Esophagus squamous epithelium (tissue), 4 donors: ENCODE data around the gene NAPSA.

ENCODE experiments used
- POLR2A ChIP-seq, 4 donors: fragments of 450-650 bp; IDR thresholded peaks; one replicate each; pipeline ENCODE4 v1.6.1; 2017; ENCODE audit warnings: antibody characterized with exemption in 4 of 4, mild to moderate bottlenecking in 4 of 4, moderate library complexity in 3 of 4
- TF ChIP-seq, protein P1 (sequence below), 6 experiments: fragments of 450-650 bp in 4 of 6; fragments of 200-600 bp in 2 of 6; sonication (generic) in 2 of 6; IDR thresholded peaks; one replicate each; pipeline ENCODE4 v1.5.1; 2016 to 2019; ENCODE audit warnings: antibody characterized with exemption in 6 of 6, mild to moderate bottlenecking in 4 of 6, moderate library complexity in 4 of 6

DNA sequence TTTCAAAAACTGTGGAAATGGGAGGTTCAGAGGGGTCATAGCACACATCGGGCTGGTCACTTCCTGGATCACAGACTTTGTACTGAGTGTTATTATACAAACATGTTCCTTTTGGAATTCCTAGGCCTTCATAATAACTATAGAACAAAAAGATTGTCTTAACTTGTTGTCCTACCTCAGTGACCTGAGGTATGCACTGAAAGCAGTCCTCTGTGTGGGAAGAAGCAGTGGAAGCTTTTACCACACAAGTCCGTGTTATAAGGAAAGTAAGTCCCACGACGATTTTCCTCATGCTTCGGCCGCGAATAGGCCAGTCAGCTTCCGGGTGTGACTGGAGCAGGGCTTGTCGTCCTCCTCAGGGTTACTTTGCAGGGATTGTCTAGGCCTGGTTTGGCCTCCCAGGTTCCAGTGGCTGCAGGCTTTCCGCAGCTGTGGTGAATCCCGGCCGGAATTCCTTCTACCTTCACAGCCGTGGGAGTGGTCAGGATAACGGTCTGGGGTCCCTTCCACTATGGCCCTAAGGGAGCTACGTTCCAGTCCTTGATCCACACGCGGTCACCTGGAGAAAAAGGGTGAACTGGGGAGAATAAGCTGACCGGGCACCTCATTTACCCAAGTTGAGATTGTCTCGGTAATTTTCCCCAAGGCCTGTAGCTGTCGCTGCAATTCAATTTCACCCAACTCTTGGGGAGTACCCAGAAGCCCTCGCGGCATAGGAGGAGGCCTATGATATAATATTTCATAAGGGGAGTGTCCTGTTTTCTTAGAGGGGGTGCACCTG is 16.0 kb downstream of the NAPSA start:
- no peak for TF ChIP-seq POLR2A (IDR thresholded peaks at IDR 0.05)
- TF ChIP-seq, protein P1, sequence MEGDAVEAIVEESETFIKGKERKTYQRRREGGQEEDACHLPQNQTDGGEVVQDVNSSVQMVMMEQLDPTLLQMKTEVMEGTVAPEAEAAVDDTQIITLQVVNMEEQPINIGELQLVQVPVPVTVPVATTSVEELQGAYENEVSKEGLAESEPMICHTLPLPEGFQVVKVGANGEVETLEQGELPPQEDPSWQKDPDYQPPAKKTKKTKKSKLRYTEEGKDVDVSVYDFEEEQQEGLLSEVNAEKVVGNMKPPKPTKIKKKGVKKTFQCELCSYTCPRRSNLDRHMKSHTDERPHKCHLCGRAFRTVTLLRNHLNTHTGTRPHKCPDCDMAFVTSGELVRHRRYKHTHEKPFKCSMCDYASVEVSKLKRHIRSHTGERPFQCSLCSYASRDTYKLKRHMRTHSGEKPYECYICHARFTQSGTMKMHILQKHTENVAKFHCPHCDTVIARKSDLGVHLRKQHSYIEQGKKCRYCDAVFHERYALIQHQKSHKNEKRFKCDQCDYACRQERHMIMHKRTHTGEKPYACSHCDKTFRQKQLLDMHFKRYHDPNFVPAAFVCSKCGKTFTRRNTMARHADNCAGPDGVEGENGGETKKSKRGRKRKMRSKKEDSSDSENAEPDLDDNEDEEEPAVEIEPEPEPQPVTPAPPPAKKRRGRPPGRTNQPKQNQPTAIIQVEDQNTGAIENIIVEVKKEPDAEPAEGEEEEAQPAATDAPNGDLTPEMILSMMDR (IDR thresholded peaks at IDR 0.05): peak in 1 of 6 experiments; percentile 15
